C4-2B (cell line): ENCODE data around the gene SRBD1.

Experiments
- H3K27ac ChIP-seq: fragments of 450-650 bp; 2 replicates; pipeline ENCODE4 v1.5.1; 2017
- ZFX ChIP-seq: fragments of 450-650 bp; IDR thresholded peaks from 2 replicates; pipeline ENCODE4 v1.6.1; 2017
- TF ChIP-seq, protein P1 (sequence below): fragments of 450-650 bp; conservative IDR thresholded peaks from 2 replicates; pipeline ENCODE4 v1.5.1; 2017; ENCODE audit warnings: mild to moderate bottlenecking

Gene SRBD1

GRCh38 chr2:45344071-45344470 lies 267.0 kb downstream of the SRBD1 start:
- H3K27ac ChIP-seq, result no peak overlapping the region
- TF ChIP-seq, protein P1, sequence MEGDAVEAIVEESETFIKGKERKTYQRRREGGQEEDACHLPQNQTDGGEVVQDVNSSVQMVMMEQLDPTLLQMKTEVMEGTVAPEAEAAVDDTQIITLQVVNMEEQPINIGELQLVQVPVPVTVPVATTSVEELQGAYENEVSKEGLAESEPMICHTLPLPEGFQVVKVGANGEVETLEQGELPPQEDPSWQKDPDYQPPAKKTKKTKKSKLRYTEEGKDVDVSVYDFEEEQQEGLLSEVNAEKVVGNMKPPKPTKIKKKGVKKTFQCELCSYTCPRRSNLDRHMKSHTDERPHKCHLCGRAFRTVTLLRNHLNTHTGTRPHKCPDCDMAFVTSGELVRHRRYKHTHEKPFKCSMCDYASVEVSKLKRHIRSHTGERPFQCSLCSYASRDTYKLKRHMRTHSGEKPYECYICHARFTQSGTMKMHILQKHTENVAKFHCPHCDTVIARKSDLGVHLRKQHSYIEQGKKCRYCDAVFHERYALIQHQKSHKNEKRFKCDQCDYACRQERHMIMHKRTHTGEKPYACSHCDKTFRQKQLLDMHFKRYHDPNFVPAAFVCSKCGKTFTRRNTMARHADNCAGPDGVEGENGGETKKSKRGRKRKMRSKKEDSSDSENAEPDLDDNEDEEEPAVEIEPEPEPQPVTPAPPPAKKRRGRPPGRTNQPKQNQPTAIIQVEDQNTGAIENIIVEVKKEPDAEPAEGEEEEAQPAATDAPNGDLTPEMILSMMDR, result no peak
- no peak for TF ChIP-seq ZFX

GRCh38 chr2:45343251-45344017 lies 267.6 kb downstream of the SRBD1 start:
- TF ChIP-seq, protein P1, result no peak
- TF ChIP-seq ZFX, result no peak
- H3K27ac ChIP-seq, result no peak overlapping the region

- H3K27ac ChIP-seq, result no peak overlapping the region
- TF ChIP-seq, protein P1, result no peak
- TF ChIP-seq ZFX, result no peak
Observed at GRCh38 chr2:45340318-45340717, 270.7 kb downstream of the SRBD1 start.

DNA sequence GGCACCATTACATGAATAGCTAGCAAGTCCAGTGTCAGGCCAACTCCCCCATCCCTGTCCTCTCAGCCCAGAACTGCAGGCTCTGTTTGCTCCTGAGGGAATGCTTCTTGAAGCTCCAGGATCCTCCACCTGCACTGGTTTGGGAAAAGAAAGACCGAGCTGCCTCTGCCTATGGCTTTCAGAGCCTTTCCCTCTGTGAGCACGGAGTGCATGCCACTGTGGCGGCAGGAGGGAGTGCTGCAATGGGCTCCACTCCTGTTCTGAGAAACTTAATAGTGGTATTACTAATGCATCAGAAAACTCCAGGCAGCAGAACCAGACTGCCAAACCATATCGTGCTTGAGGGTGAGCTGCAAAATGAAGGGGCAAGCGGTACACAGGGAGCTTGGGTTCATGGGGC lies 271.8 kb downstream of the SRBD1 start:
- no peak for TF ChIP-seq ZFX
- TF ChIP-seq, protein P1, result no peak
- H3K27ac ChIP-seq, result no peak overlapping the region
